HEK293T (cell line): Measurements from ENCODE around the gene STS.

ENCODE experiments used
- CTCF ChIA-PET: fragments of 350-600 bp; formaldehyde crosslinking; extraction: SDS; loops from one replicate; lab custom pipeline; 2021; ENCODE audit warnings: antibody characterized with exemption, inconsistent platforms; lab: Yijun Ruan, JAX
- POLR2A ChIA-PET: fragments of 350-600 bp; formaldehyde crosslinking; extraction: SDS; loops from one replicate; lab custom pipeline; 2020; ENCODE audit warnings: antibody characterized with exemption, inconsistent platforms; lab: Yijun Ruan, JAX
- DNase-seq: peaks from one replicate; pipeline ENCODE4 v3.0.0; 2012; ENCODE audit warnings: mixed read lengths; ENCODE audit errors: extremely low spot score
- ARNT ChIP-seq: fragments of 450-650 bp; IDR thresholded peaks from 2 replicates; pipeline ENCODE4 v1.6.1; 2017; ENCODE audit warnings: mild to moderate bottlenecking
- BHLHE40 ChIP-seq: fragments of 450-650 bp; IDR thresholded peaks from 2 replicates; pipeline ENCODE4 v1.6.1; 2016; ENCODE audit warnings: mild to moderate bottlenecking, moderate library complexity, borderline replicate concordance
- CTBP1 ChIP-seq: fragments of 450-650 bp; IDR thresholded peaks from 2 replicates; pipeline ENCODE4 v1.6.1; 2016; ENCODE audit warnings: borderline replicate concordance
- ELF4 ChIP-seq: fragments of 450-650 bp; IDR thresholded peaks from 2 replicates; pipeline ENCODE4 v1.6.1; 2017; ENCODE audit warnings: antibody characterized with exemption
- FOXA1 ChIP-seq: fragments of 450-650 bp; IDR thresholded peaks from 2 replicates; pipeline ENCODE4 v1.6.1; 2016; ENCODE audit warnings: mild to moderate bottlenecking
- FOXK2 ChIP-seq: fragments of 450-650 bp; IDR thresholded peaks from 2 replicates; pipeline ENCODE4 v1.6.1; 2016; ENCODE audit warnings: mild to moderate bottlenecking
- FOXM1 ChIP-seq: fragments of 450-650 bp; IDR thresholded peaks from 2 replicates; pipeline ENCODE4 v1.6.1; 2017; ENCODE audit warnings: mild to moderate bottlenecking, borderline replicate concordance
- HDGF ChIP-seq: fragments of 450-650 bp; IDR thresholded peaks from 2 replicates; pipeline ENCODE4 v1.6.1; 2017; ENCODE audit warnings: antibody characterized with exemption, borderline replicate concordance
- L3MBTL2 ChIP-seq: fragments of 450-650 bp; conservative IDR thresholded peaks from 2 replicates; pipeline ENCODE4 v1.6.1; 2016; ENCODE audit warnings: mild to moderate bottlenecking
- LEF1 ChIP-seq: fragments of 450-650 bp; IDR thresholded peaks from 2 replicates; pipeline ENCODE4 v1.6.1; 2017; ENCODE audit warnings: mild to moderate bottlenecking, borderline replicate concordance
- NFRKB ChIP-seq: fragments of 450-650 bp; IDR thresholded peaks from 2 replicates; pipeline ENCODE4 v1.6.1; 2016; ENCODE audit warnings: mild to moderate bottlenecking, moderate library complexity
- PKNOX1 ChIP-seq: fragments of 450-650 bp; IDR thresholded peaks from 2 replicates; pipeline ENCODE4 v1.6.1; 2016
- SP1 ChIP-seq: fragments of 450-650 bp; IDR thresholded peaks from 2 replicates; pipeline ENCODE4 v1.6.1; 2017
- SUZ12 ChIP-seq: fragments of 450-650 bp; IDR thresholded peaks from 2 replicates; pipeline ENCODE4 v1.6.1; 2016; ENCODE audit warnings: mild to moderate bottlenecking
- TARDBP ChIP-seq: fragments of 450-650 bp; IDR thresholded peaks from 2 replicates; pipeline ENCODE4 v1.6.1; 2016
- ZNF384 ChIP-seq: fragments of 450-650 bp; IDR thresholded peaks from 2 replicates; pipeline ENCODE4 v1.6.1; 2016

Gene STS

GRCh38 chrX:7147413-7147977, at the start of gene STS:
Gene STS (plus strand): TSS chrX:7147712. CDS start chrX:7253200, 105,488 bp downstream.
- ChIA-PET POLR2A (interaction anchor here (0.9 to 1.0 kb wide), 2 partner anchors 10 to 13 kb away, joined by 3 to 5 read pairs; no protein-coding TSS in a partner anchor), CTCF (interaction anchor here (1.4 kb wide), 1 partner anchor 15 kb away, joined by 4 read pairs; no protein-coding TSS in a partner anchor)
- no peak for DNase-seq
- no peak for TF ChIP-seq NFRKB
- TF ChIP-seq BHLHE40: no peak
- TF ChIP-seq FOXM1: no peak
- no peak for TF ChIP-seq LEF1
- TF ChIP-seq TARDBP: no peak
- no peak for TF ChIP-seq SP1
- no peak for TF ChIP-seq FOXA1
- no peak for TF ChIP-seq CTBP1

- POLR2A ChIA-PET: no interaction called here
These were observed 47.5 kb upstream of the STS start for GRCh38 chrX:7100022-7100421.

GRCh38 chrX:7102119-7102518, 45.4 kb upstream of the STS start:
- no peak for DNase-seq
- POLR2A ChIA-PET: no interaction called here
- TF ChIP-seq FOXK2: no peak
- CTCF ChIA-PET: no interaction called here

More at GRCh38 chrX:7100022-7100421, 47.5 kb upstream of the STS start:
- CTCF ChIA-PET: no interaction called here
- no peak for DNase-seq
- TF ChIP-seq ZNF384 (no peak), ELF4 (no peak), SUZ12 (no peak), BHLHE40 (no peak), FOXK2 (no peak), TARDBP (no peak), SP1 (no peak), FOXA1 (no peak), FOXM1 (no peak), NFRKB (no peak), PKNOX1 (no peak), HDGF (no peak), L3MBTL2 (no peak), LEF1 (no peak), CTBP1 (no peak), ARNT (no peak)

- ChIA-PET POLR2A (no interaction called here), CTCF (no interaction called here)
- TF ChIP-seq NFRKB (no peak), TARDBP (no peak), SP1 (no peak), CTBP1 (no peak), SUZ12 (no peak), FOXM1 (no peak), ZNF384 (no peak), ELF4 (no peak), FOXA1 (no peak), BHLHE40 (no peak), FOXK2 (no peak), L3MBTL2 (no peak), HDGF (no peak), ARNT (no peak), PKNOX1 (no peak), LEF1 (no peak)
- DNase-seq: no peak
These were observed 40.9 kb upstream of the STS start for GRCh38 chrX:7106649-7107048.

- ChIA-PET POLR2A (no interaction called here), CTCF (no interaction called here)
- no peak for TF ChIP-seq ELF4
- TF ChIP-seq ARNT: no peak
- TF ChIP-seq HDGF: no peak
- TF ChIP-seq PKNOX1: no peak
- no peak for TF ChIP-seq ZNF384
- DNase-seq: no peak
These were observed 39.5 kb upstream of the STS start for GRCh38 chrX:7108030-7108429.

GRCh38 chrX:7109049-7109531, 38.4 kb upstream of the STS start:
- ChIA-PET POLR2A (no interaction called here), CTCF (no interaction called here)
- no peak for DNase-seq
- TF ChIP-seq HDGF (no peak), CTBP1 (no peak), SP1 (no peak), ELF4 (no peak), SUZ12 (no peak), BHLHE40 (no peak), FOXA1 (no peak), NFRKB (no peak), L3MBTL2 (no peak), ARNT (no peak), TARDBP (no peak), FOXK2 (no peak)
